ENCODE results near the gene KIFAP3. TPM values are rescaled to one million over a fixed set of nuclear protein-coding genes. Genes with fewer than 3 reads are reported as not detected.
"Not testable (repeated sequence)": the region's sequence is repeated elsewhere in the genome, so short reads cannot be mapped to it uniquely, and the experiment has no call there.

Gene KIFAP3
- total RNA-seq, 1 donor from 2014 or later = 21.1 TPM

GRCh38 chr1:169892176-169892926 is 182.1 kb downstream of the KIFAP3 start:
- DNase-seq (ENCODE audit: extremely low read depth, low read depth, low spot score) = no peak

GRCh38 chr1:169891539-169891885 is 183.0 kb downstream of the KIFAP3 start:
- DNase-seq (ENCODE audit: extremely low read depth, low read depth, low spot score) = no peak

GRCh38 chr1:169890761-169891538 is 183.5 kb downstream of the KIFAP3 start:
- DNase-seq (ENCODE audit: extremely low read depth, low read depth, low spot score) = no peak

GRCh38 chr1:169889871-169890270 is 184.6 kb downstream of the KIFAP3 start:
- DNase-seq (ENCODE audit: extremely low read depth, low read depth, low spot score) = no peak

- no peak for DNase-seq (ENCODE audit: extremely low read depth, low read depth, low spot score)
Observed at GRCh38 chr1:169886931-169887330, 187.6 kb downstream of the KIFAP3 start.

- DNase-seq (ENCODE audit: extremely low read depth, low read depth, low spot score) = no peak
Observed at GRCh38 chr1:169886422-169886821, 188.1 kb downstream of the KIFAP3 start.

- DNase-seq (ENCODE audit: extremely low read depth, low read depth, low spot score) = no peak
Observed at GRCh38 chr1:169885207-169885606, 189.3 kb downstream of the KIFAP3 start.

- DNase-seq (ENCODE audit: extremely low read depth, low read depth, low spot score) = no peak
Observed at GRCh38 chr1:169884634-169885033, 189.9 kb downstream of the KIFAP3 start.

- no peak for DNase-seq (ENCODE audit: extremely low read depth, low read depth, low spot score)
Observed at GRCh38 chr1:169882039-169882511, 192.4 kb downstream of the KIFAP3 start.

- no peak for DNase-seq (ENCODE audit: extremely low read depth, low read depth, low spot score)
Observed at GRCh38 chr1:169879034-169879840, 195.3 kb downstream of the KIFAP3 start.

GRCh38 chr1:169878498-169878897 is 196.0 kb downstream of the KIFAP3 start:
- DNase-seq (ENCODE audit: extremely low read depth, low read depth, low spot score) = no peak

- DNase-seq (ENCODE audit: extremely low read depth, low read depth, low spot score) = no peak
Observed at GRCh38 chr1:169877800-169878491, 196.5 kb downstream of the KIFAP3 start.

- DNase-seq (ENCODE audit: extremely low read depth, low read depth, low spot score) = no peak
Observed at GRCh38 chr1:169874229-169874628, 200.3 kb downstream of the KIFAP3 start.

- no peak for DNase-seq (ENCODE audit: extremely low read depth, low read depth, low spot score)
Observed at GRCh38 chr1:169873582-169874199, 200.8 kb downstream of the KIFAP3 start.

- DNase-seq (ENCODE audit: extremely low read depth, low read depth, low spot score) = no peak
Observed at GRCh38 chr1:169872906-169873305, 201.6 kb downstream of the KIFAP3 start.

- DNase-seq (ENCODE audit: extremely low read depth, low read depth, low spot score) = not testable (repeated sequence)
Observed at GRCh38 chr1:169871988-169872387, 202.5 kb downstream of the KIFAP3 start.

All from glomerular endothelial cell (primary cell).